GM12878 (cell line): ENCODE measurements around the gene CLEC4M. TPM values are rescaled to one million over a fixed set of nuclear protein-coding genes. Genes with fewer than 3 reads are reported as not detected.

Source experiments
- ATAC-seq: fragments of 200-7000 bp; cut with Tn5 transposase; 3 replicates; pipeline ENCODE4 v1.9.1; 2020; ENCODE audit warnings: mild to moderate bottlenecking, moderate library complexity
- BruUV-seq: library from RNA; stranded (reverse); fragments of 400-500 nt; replicated peaks from 2 replicates; lab custom pipeline; 2021; lab: Mats Ljungman, UMichigan
- CTCF ChIA-PET: fragments of 300-600 bp; sonication (Branson Sonifier 250); formaldehyde crosslinking; extraction: SDS; loops from one replicate; lab custom pipeline; 2021; ENCODE audit warnings: inconsistent platforms; lab: Yijun Ruan, JAX
- POLR2A ChIA-PET: fragments of 350-600 bp; formaldehyde crosslinking; extraction: SDS; loops from one replicate; lab custom pipeline; 2021; ENCODE audit warnings: inconsistent platforms; lab: Charles Lee
- RAD21 ChIA-PET: fragments of 300-600 bp; sonication (Branson Sonifier 250); formaldehyde crosslinking; loops from one replicate; lab custom pipeline; 2023; ENCODE audit warnings: antibody characterized with exemption; ENCODE audit not compliant: unreplicated experiment; lab: Charles Lee
- SMC1A ChIA-PET: fragments of 300-600 bp; sonication (Branson Sonifier 250); formaldehyde crosslinking; loops from one replicate; lab custom pipeline; 2023; ENCODE audit not compliant: unreplicated experiment, uncharacterized antibody; lab: Charles Lee
- DNase-seq: peaks from one replicate; pipeline ENCODE4 v3.0.0-alpha.2; 2011; ENCODE audit warnings: low read depth, low spot score
- FAIRE-seq: peaks from 3 replicates; lab custom pipeline; 2011; peaks lifted over from hg19 to GRCh38; lab: Jason Lieb, UNC
- H2AFZ ChIP-seq: 2 replicates; pipeline ENCODE4 v1.6.0; 2011; ENCODE audit warnings: low read depth, low read length, control low read depth; ENCODE audit not compliant: control insufficient read depth
- H3K27ac ChIP-seq: 2 replicates; pipeline ENCODE4 v1.5.1; 2011; ENCODE audit warnings: control low read depth; ENCODE audit not compliant: control insufficient read depth, insufficient read depth
- H3K27me3 ChIP-seq, 2 experiments: replicated peaks in 1 of 2; 2 replicates each; pipeline versions ENCODE4 v1.6.0 to v1.6.1; 2011; ENCODE audit warnings: low read length in 1 of 2; ENCODE audit not compliant: control insufficient read depth in 2 of 2, insufficient read depth in 2 of 2
- H3K36me3 ChIP-seq, 2 experiments: 2 replicates each; pipeline ENCODE4 v1.5.1; 2011; ENCODE audit warnings: low read length in 1 of 2; ENCODE audit not compliant: control insufficient read depth in 2 of 2, insufficient read depth in 2 of 2
- H3K4me1 ChIP-seq: 2 replicates; pipeline ENCODE4 v1.6.1; 2011; ENCODE audit warnings: mild to moderate bottlenecking, low read length, moderate library complexity, mixed read lengths; ENCODE audit not compliant: control insufficient read depth, insufficient read depth
- H3K4me2 ChIP-seq: 2 replicates; pipeline ENCODE4 v1.6.0; 2011; ENCODE audit warnings: control low read depth; ENCODE audit not compliant: control insufficient read depth, insufficient read depth
- H3K4me3 ChIP-seq: fragments of 200-600 bp; sonication (generic); 2 replicates; pipeline ENCODE4 v1.5.1; 2016
- H3K79me2 ChIP-seq: 2 replicates; pipeline ENCODE4 v1.6.0; 2011; ENCODE audit warnings: low read length; ENCODE audit not compliant: control insufficient read depth, insufficient read depth
- H3K9ac ChIP-seq: 2 replicates; pipeline ENCODE4 v1.8.0; 2011; ENCODE audit warnings: low read length, control low read depth, mixed read lengths; ENCODE audit not compliant: control insufficient read depth, insufficient read depth
- H3K9me3 ChIP-seq: replicated peaks from 3 replicates; pipeline ENCODE4 v1.5.1; 2011; ENCODE audit warnings: mild to moderate bottlenecking, low read length; ENCODE audit not compliant: control insufficient read depth, insufficient read depth
- H4K20me1 ChIP-seq: 2 replicates; pipeline ENCODE4 v1.6.0; 2011; ENCODE audit not compliant: control insufficient read depth, insufficient read depth
- ATF3 ChIP-seq: IDR thresholded peaks from 2 replicates; pipeline ENCODE4 v1.6.1; 2011; ENCODE audit warnings: low read depth, mild to moderate bottlenecking, low read length, moderate library complexity, borderline replicate concordance; ENCODE audit errors: extremely low read depth
- BMI1 ChIP-seq: fragments of 450-650 bp; IDR thresholded peaks from 2 replicates; pipeline ENCODE4 v1.6.1; 2016; ENCODE audit warnings: mild to moderate bottlenecking, moderate library complexity, borderline replicate concordance
- CEBPZ ChIP-seq: fragments of 150-350 bp; IDR thresholded peaks from 2 replicates; pipeline ENCODE4 v1.6.1; 2016; ENCODE audit warnings: low read depth, low read length
- CREB1 ChIP-seq: IDR thresholded peaks from 2 replicates; pipeline ENCODE4 v1.6.1; 2012; ENCODE audit warnings: low read depth, mild to moderate bottlenecking, inconsistent platforms
- NBN ChIP-seq: fragments of 450-650 bp; IDR thresholded peaks from 2 replicates; pipeline ENCODE4 v1.6.1; 2016
- RCOR1 ChIP-seq: conservative IDR thresholded peaks from 2 replicates; pipeline ENCODE4 v1.6.1; 2012; ENCODE audit warnings: low read depth, low read length, improper control_type of control experiment
- SP1 ChIP-seq: IDR thresholded peaks from one replicate; pipeline ENCODE4 v1.6.1; 2011; ENCODE audit warnings: low read depth, low read length
- WGBS: methylation state at CpG from one replicate; pipeline ENCODE4 v1.1.6; 2016; ENCODE audit warnings: low lambda C conversion rate; ENCODE audit not compliant: insufficient replicate concordance, insufficient coverage; ENCODE audit errors: missing lambda C conversion rate; 5-methylcytosine and 5-hydroxymethylcytosine counted together
- in situ Hi-C: fragments of 300-500 bp; cut with MboI; formaldehyde crosslinking; loops from 9 replicates; pipeline ENCODE4 v1.14.3; 2018; ENCODE audit warnings: mixed read lengths
- intact Hi-C: fragments of 100-400 bp; cut with micrococcal nuclease; formaldehyde crosslinking; loops from one replicate; pipeline ENCODE4 v1.14.2; 2022; ENCODE audit not compliant: unreplicated experiment
- polyA plus RNA-seq, 11 experiments: library from polyadenylated mRNA; depleted of rRNA in 4 of 11; unstranded in 6 of 11; stranded (reverse) in 5 of 11; fragments of >200 nt; fragmentation: Nextera tagmentation in 4 of 11; fragmentation: Illumina TruSeq in 1 of 11; extraction: Ambion mirVana in 4 of 11; extraction: Trizol in 1 of 11; gene quantifications; 1 replicate in 1 of 11; 2 replicates in 10 of 11; pipeline versions ENCODE4 v1.2.1 to v1.2.3, GENCODE V29; 2011 to 2016; ENCODE audit warnings: inconsistent platforms in 2 of 11, missing spikeins in 2 of 11, low read depth in 1 of 11
- total RNA-seq, 4 experiments: library from RNA; depleted of rRNA in 3 of 4; stranded (reverse); fragments of >200 nt in 3 of 4; fragmentation: Illumina TruSeq in 1 of 4; extraction: Trizol in 1 of 4; gene quantifications; 2 replicates each; pipeline versions ENCODE4 v1.2.1 to v1.2.3, GENCODE V29; 2013 to 2021

CLEC4M gene
- total and polyA plus RNA-seq, 10 of the 15 experiments (the other 5 are each of a cell fraction or from before 2014, with no cell fraction given): 0.11 to 0.42 (median 0.25) TPM; not detected in 1

- BruUV-seq: no TSS peak
- in situ Hi-C loops (no loop called here), intact Hi-C loops (no loop called here)
- SMC1A ChIA-PET: interaction anchor here (0.9 to 1.8 kb wide), 6 partner anchors 10 to 117 kb away, joined by 3 to 5 read pairs (median 4); partner anchors contain the start of gene CD209
- DNase-seq: no peak
- ATAC-seq: no peak
- CTCF ChIA-PET: interaction anchor here (1.1 to 1.4 kb wide), 2 partner anchors 29 to 90 kb away, joined by 3 to 4 read pairs; partner anchors contain the start of gene TRAPPC5
- Histone ChIP-seq H3K9me3 (no peaks in the 10 kb centered on the region; the same call in 1 of the 3 replicates), H3K9ac (no peak overlapping the region), H3K27ac (no peak overlapping the region), H3K27me3 (no peaks in the 10 kb centered on the region; a peak in 1 of 4 replicates), H4K20me1 (no peaks in the 10 kb centered on the region), H3K4me2 (no peak overlapping the region), H3K4me1 (peaks cover 17% of the 10 kb centered on the region), H3K4me3 (no peak overlapping the region), H3K36me3 (no peaks in the 10 kb centered on the region), H2AFZ (no peak overlapping the region), H3K79me2 (no peaks in the 10 kb centered on the region)
- 70% methylated on average over 8 of the region's 8 CpGs for WGBS
- no peak for FAIRE-seq
- RAD21 ChIA-PET: interaction anchor here (1.2 kb wide), 1 partner anchor 85 kb away, joined by 3 read pairs; no protein-coding TSS in a partner anchor
- POLR2A ChIA-PET: interaction anchor here (1.1 to 1.2 kb wide), 2 partner anchors 13 to 74 kb away, joined by 3 read pairs; no protein-coding TSS in a partner anchor
- TF ChIP-seq CREB1 (no peak), ATF3 (no peak), BMI1 (no peak), CEBPZ (no peak), NBN (no peak), SP1 (no peak), RCOR1 (no peak)
Measured at GRCh38 chr19:7771072-7771471, 8.0 kb downstream of the CLEC4M start.
